Measurements from ENCODE around the gene HSPA12A. TPM values are rescaled to one million over a fixed set of nuclear protein-coding genes. Genes with fewer than 3 reads are reported as not detected.

The HSPA12A gene
- total RNA-seq, 1 experiment from 2014 or later, result 18.1 TPM

- no peak for DNase-seq (ENCODE audit: low read depth)
- in situ Hi-C loops (cut with HindIII; ENCODE audit: low pct_unique_long_range_greater_than_20kb, low sequenced_read_pairs), result no loop called here
Measured at GRCh38 chr10:116752969-116753665, 10.8 kb upstream of the HSPA12A start.

GRCh38 chr10:116752563-116752962 lies 10.2 kb upstream of the HSPA12A start:
- in situ Hi-C loops (cut with HindIII; ENCODE audit: low pct_unique_long_range_greater_than_20kb, low sequenced_read_pairs), result no loop called here
- DNase-seq (ENCODE audit: low read depth), result no peak

- DNase-seq (ENCODE audit: low read depth), result no peak
- in situ Hi-C loops (cut with HindIII; ENCODE audit: low pct_unique_long_range_greater_than_20kb, low sequenced_read_pairs), result no loop called here
Measured at GRCh38 chr10:116748471-116748870, 6.1 kb upstream of the HSPA12A start.

- DNase-seq (ENCODE audit: low read depth), result peak; percentile 57
- in situ Hi-C loops (cut with HindIII; ENCODE audit: low pct_unique_long_range_greater_than_20kb, low sequenced_read_pairs), result no loop called here
Measured at GRCh38 chr10:116748041-116748440, 5.7 kb upstream of the HSPA12A start.

- DNase-seq (ENCODE audit: low read depth), result no peak
- in situ Hi-C loops (cut with HindIII; ENCODE audit: low pct_unique_long_range_greater_than_20kb, low sequenced_read_pairs), result no loop called here
Measured at GRCh38 chr10:116747325-116747724, 5.0 kb upstream of the HSPA12A start.

GRCh38 chr10:116744885-116745284 lies 2.5 kb upstream of the HSPA12A start:
- in situ Hi-C loops (cut with HindIII; ENCODE audit: low pct_unique_long_range_greater_than_20kb, low sequenced_read_pairs), result no loop called here
- no peak for DNase-seq (ENCODE audit: low read depth)

- in situ Hi-C loops (cut with HindIII; ENCODE audit: low pct_unique_long_range_greater_than_20kb, low sequenced_read_pairs), result no loop called here
Measured at GRCh38 chr10:116744163-116744753, 1.9 kb upstream of the HSPA12A start.

GRCh38 chr10:116743266-116744064 lies 1.1 kb upstream of the HSPA12A start:
- in situ Hi-C loops (cut with HindIII; ENCODE audit: low pct_unique_long_range_greater_than_20kb, low sequenced_read_pairs), result no loop called here
- DNase-seq (ENCODE audit: low read depth), result no peak

More at GRCh38 chr10:116744163-116744753, 1.9 kb upstream of the HSPA12A start:
- DNase-seq (ENCODE audit: low read depth), result no peak

GRCh38 chr10:116741391-116742351 lies 695 bp downstream of the HSPA12A start:
- no peak for DNase-seq (ENCODE audit: low read depth)
- in situ Hi-C loops (cut with HindIII; ENCODE audit: low pct_unique_long_range_greater_than_20kb, low sequenced_read_pairs), result no loop called here

- no peak for DNase-seq (ENCODE audit: low read depth)
- in situ Hi-C loops (cut with HindIII; ENCODE audit: low pct_unique_long_range_greater_than_20kb, low sequenced_read_pairs), result no loop called here
Measured at GRCh38 chr10:116740971-116741370, 1.4 kb downstream of the HSPA12A start.

- in situ Hi-C loops (cut with HindIII; ENCODE audit: low pct_unique_long_range_greater_than_20kb, low sequenced_read_pairs), result no loop called here
- no peak for DNase-seq (ENCODE audit: low read depth)
Measured at GRCh38 chr10:116738339-116738738, 4.0 kb downstream of the HSPA12A start.

GRCh38 chr10:116737627-116738327 lies 4.6 kb downstream of the HSPA12A start:
- no peak for DNase-seq (ENCODE audit: low read depth)
- in situ Hi-C loops (cut with HindIII; ENCODE audit: low pct_unique_long_range_greater_than_20kb, low sequenced_read_pairs), result no loop called here

GRCh38 chr10:116733566-116733965 lies 8.8 kb downstream of the HSPA12A start:
- no peak for DNase-seq (ENCODE audit: low read depth)
- in situ Hi-C loops (cut with HindIII; ENCODE audit: low pct_unique_long_range_greater_than_20kb, low sequenced_read_pairs), result no loop called here

- in situ Hi-C loops (cut with HindIII; ENCODE audit: low pct_unique_long_range_greater_than_20kb, low sequenced_read_pairs), result no loop called here
- DNase-seq (ENCODE audit: low read depth), result no peak
Measured at GRCh38 chr10:116732573-116732972, 9.8 kb downstream of the HSPA12A start.

- in situ Hi-C loops (cut with HindIII; ENCODE audit: low pct_unique_long_range_greater_than_20kb, low sequenced_read_pairs), result no loop called here
- DNase-seq (ENCODE audit: low read depth), result no peak
Measured at GRCh38 chr10:116730464-116731260, 11.7 kb downstream of the HSPA12A start.

GRCh38 chr10:116729243-116729642 lies 13.1 kb downstream of the HSPA12A start:
- in situ Hi-C loops (cut with HindIII; ENCODE audit: low pct_unique_long_range_greater_than_20kb, low sequenced_read_pairs), result no loop called here
- no peak for DNase-seq (ENCODE audit: low read depth)

GRCh38 chr10:116728526-116729096 lies 13.8 kb downstream of the HSPA12A start:
- in situ Hi-C loops (cut with HindIII; ENCODE audit: low pct_unique_long_range_greater_than_20kb, low sequenced_read_pairs), result no loop called here
- DNase-seq (ENCODE audit: low read depth), result peak; percentile 89

Data from Caki2 (cell line).